Endothelial cell of umbilical vein (primary cell): ENCODE results near the gene OR5J2. TPM values are rescaled to one million over a fixed set of nuclear protein-coding genes. Genes with fewer than 3 reads are reported as not detected.

Experiments
- BruUV-seq: library from RNA; stranded (reverse); fragments of 400-500 nt; replicated peaks from 2 replicates; lab custom pipeline; 2021; lab: Mats Ljungman, UMichigan
- CTCF ChIA-PET: fragments of 300-600, 350-600 bp; sonication (Branson Sonifier 250); formaldehyde crosslinking; loops from one replicate; lab custom pipeline; 2021; ENCODE audit warnings: antibody characterized with exemption, inconsistent platforms; lab: Charles Lee
- POLR2A ChIA-PET: fragments of 300-600, 350-600 bp; sonication (Branson Sonifier 250); formaldehyde crosslinking; loops from one replicate; lab custom pipeline; 2021; ENCODE audit warnings: antibody characterized with exemption, inconsistent platforms; lab: Charles Lee
- DNase-seq: peaks from one replicate; pipeline ENCODE4 v3.0.0-alpha.2; 2011; ENCODE audit warnings: low read depth, low spot score
- FAIRE-seq: peaks from 2 replicates; lab custom pipeline; 2011; peaks lifted over from hg19 to GRCh38; lab: Jason Lieb, UNC
- H2AFZ ChIP-seq: 2 replicates; pipeline ENCODE4 v1.6.0; 2012; ENCODE audit warnings: low read depth, low read length, control low read depth, inconsistent platforms
- H3K27ac ChIP-seq: 2 replicates; pipeline ENCODE4 v1.5.1; 2011; ENCODE audit warnings: low read depth, mild to moderate bottlenecking, control low read depth, low read length, moderate library complexity; ENCODE audit not compliant: insufficient read depth
- H3K27me3 ChIP-seq, 2 experiments: 2 replicates each; pipeline versions ENCODE4 v1.6.0 to v1.6.1; 2011; ENCODE audit warnings: low read length in 2 of 2, mixed read lengths in 1 of 2; ENCODE audit not compliant: control insufficient read depth in 2 of 2, insufficient read depth in 2 of 2
- H3K36me3 ChIP-seq, 2 experiments: 2 replicates in 1 of 2; 3 replicates in 1 of 2; pipeline ENCODE4 v1.5.1; 2011; ENCODE audit warnings: low read length in 2 of 2, mild to moderate bottlenecking in 1 of 2, moderate library complexity in 1 of 2; ENCODE audit not compliant: control insufficient read depth in 2 of 2, insufficient read depth in 2 of 2; ENCODE audit errors: extremely low read depth in 1 of 2
- H3K4me1 ChIP-seq: 3 replicates; pipeline ENCODE4 v1.5.1; 2011; ENCODE audit warnings: mild to moderate bottlenecking, low read length; ENCODE audit not compliant: control insufficient read depth, insufficient read depth; ENCODE audit errors: extremely low read depth
- H3K4me2 ChIP-seq: 2 replicates; pipeline ENCODE4 v1.6.1; 2011; ENCODE audit warnings: low read length, control low read depth, mixed read lengths; ENCODE audit not compliant: insufficient read depth
- H3K4me3 ChIP-seq, 3 experiments: fragments of 200-600 bp in 1 of 3; sonication (generic), shearing (Covaris generic) in 1 of 3; replicated peaks in 1 of 3; 2 replicates each; pipeline ENCODE4 v1.5.1; 2011 to 2016; ENCODE audit warnings: control low read depth in 3 of 3, low read length in 3 of 3, mild to moderate bottlenecking in 2 of 3, inconsistent platforms in 1 of 3, low read depth in 1 of 3, moderate library complexity in 1 of 3; ENCODE audit not compliant: insufficient read depth in 1 of 3
- H3K79me2 ChIP-seq: 2 replicates; pipeline ENCODE4 v1.6.0; 2012; ENCODE audit warnings: low read length, inconsistent platforms; ENCODE audit not compliant: control insufficient read depth, insufficient read depth
- H3K9ac ChIP-seq: replicated peaks from 2 replicates; pipeline ENCODE3; 2011; ENCODE audit warnings: low read length, control low read depth; ENCODE audit not compliant: insufficient read depth; ENCODE audit errors: extremely low read depth
- H3K9me1 ChIP-seq: replicated peaks from 3 replicates; pipeline ENCODE4 v1.6.0; 2011; ENCODE audit warnings: mild to moderate bottlenecking, low read length; ENCODE audit not compliant: control insufficient read depth, insufficient read depth; ENCODE audit errors: extremely low read depth
- H3K9me3 ChIP-seq: replicated peaks from 2 replicates; pipeline ENCODE4 v1.5.1; 2012; ENCODE audit warnings: low read length, inconsistent platforms; ENCODE audit not compliant: control insufficient read depth, insufficient read depth
- H4K20me1 ChIP-seq: replicated peaks from 2 replicates; pipeline ENCODE3; 2011; ENCODE audit warnings: mild to moderate bottlenecking, low read length; ENCODE audit not compliant: control insufficient read depth, insufficient read depth; ENCODE audit errors: extremely low read depth
- CTCF ChIP-seq, 2 donors: IDR thresholded peaks; 1 replicate in 1 of 2; 2 replicates in 1 of 2; pipeline ENCODE4 v1.5.1; 2011; ENCODE audit warnings: low read length in 2 of 2, mild to moderate bottlenecking in 2 of 2, moderate library complexity in 2 of 2, control low read depth in 1 of 2, inconsistent platforms in 1 of 2, low read depth in 1 of 2; ENCODE audit not compliant: insufficient read depth in 1 of 2; ENCODE audit errors: extremely low read depth in 1 of 2
- EZH2 ChIP-seq: IDR thresholded peaks from 2 replicates; pipeline ENCODE4 v1.6.1; 2012; ENCODE audit warnings: borderline replicate concordance, low read depth, mild to moderate bottlenecking, moderate library complexity, low read length, inconsistent platforms; ENCODE audit not compliant: severe bottlenecking
- FOS ChIP-seq: IDR thresholded peaks from 2 replicates; pipeline ENCODE4 v1.6.1; 2011; ENCODE audit warnings: mild to moderate bottlenecking, low read length, moderate library complexity, borderline replicate concordance; ENCODE audit not compliant: insufficient read depth
- GATA2 ChIP-seq: IDR thresholded peaks from 2 replicates; pipeline ENCODE4 v1.7.0; 2011; ENCODE audit warnings: low read depth, mild to moderate bottlenecking, moderate library complexity, mixed read lengths, low read length; ENCODE audit not compliant: insufficient read length, insufficient read depth
- JUN ChIP-seq: IDR thresholded peaks from 2 replicates; pipeline ENCODE4 v1.6.1; 2011; ENCODE audit warnings: borderline replicate concordance, low read depth; ENCODE audit not compliant: insufficient read length, insufficient read depth
- MYC ChIP-seq: IDR thresholded peaks from one replicate; pipeline ENCODE4 v1.6.1; 2011; ENCODE audit warnings: mild to moderate bottlenecking, low read depth, low read length
- POLR2A ChIP-seq: IDR thresholded peaks from 2 replicates; pipeline ENCODE4 v1.6.1; 2012; ENCODE audit warnings: low read depth, mild to moderate bottlenecking, control low read depth, low read length
- POLR2AphosphoS5 ChIP-seq: IDR thresholded peaks from 2 replicates; pipeline ENCODE4 v1.6.1; 2012; ENCODE audit warnings: low read depth, mild to moderate bottlenecking, control low read depth, low read length, moderate library complexity; ENCODE audit not compliant: insufficient read depth
- dilution Hi-C: fragments of 300-500 bp; cut with MboI; formaldehyde crosslinking; loops from one replicate; pipeline ENCODE4 v1.15.0; 2019; ENCODE audit warnings: low sequenced_read_pairs; ENCODE audit not compliant: extremely low pct_ligation_motif_present
- intact Hi-C: fragments of 100-400 bp; cut with micrococcal nuclease; formaldehyde crosslinking; loops from one replicate; pipeline ENCODE4 v1.10.0; 2022
- polyA plus RNA-seq, 4 experiments: library from polyadenylated mRNA; depleted of rRNA in 3 of 4; stranded (reverse) in 3 of 4; unstranded in 1 of 4; fragments of >200 nt; gene quantifications; 2 replicates each; pipeline versions ENCODE4 v1.2.1 to v1.2.3, GENCODE V29; 2011 to 2012; ENCODE audit warnings: missing spikeins in 1 of 4
- total RNA-seq: library from RNA; stranded (reverse); gene quantifications from 2 replicates; pipeline ENCODE4 v1.2.3, GENCODE V29; 2021
- TF ChIP-seq, protein P1 (sequence below): IDR thresholded peaks from 2 replicates; pipeline ENCODE4 v1.6.1; 2011; ENCODE audit not compliant: insufficient read depth, insufficient read length

OR5J2 gene
- total and polyA plus RNA-seq, 2 donors (not counting 3 experiments of a cell fraction or from before 2014, with no cell fraction given), result not detected

DNA sequence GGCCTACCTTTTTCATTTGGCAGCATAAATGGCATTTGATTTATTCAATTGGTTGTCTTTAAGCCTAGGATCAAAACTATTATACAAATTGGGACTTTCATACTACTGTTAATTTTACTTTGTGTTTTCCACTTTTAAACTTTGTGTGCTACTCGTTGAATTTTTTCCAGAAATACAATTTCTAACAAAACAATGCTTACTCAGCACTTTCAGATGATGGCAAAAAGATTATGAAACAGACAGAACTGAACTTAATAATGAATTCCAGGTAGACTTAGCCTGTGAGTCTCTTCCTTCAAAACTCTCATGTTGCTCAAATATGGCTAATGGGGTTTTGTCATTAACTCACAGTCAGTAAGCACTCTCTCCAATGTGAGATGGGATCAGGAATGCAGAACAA is 31.4 kb downstream of the OR5J2 start:
- DNase-seq, result no peak
- POLR2A ChIA-PET, result no interaction called here

More for the DNA sequence above, 31.4 kb downstream of the OR5J2 start:
- Histone ChIP-seq H3K9me1 (no peaks in the 10 kb centered on the region), H2AFZ (no peak overlapping the region), H3K36me3 (no peaks in the 10 kb centered on the region), H3K4me3 (no peak overlapping the region), H3K9me3 (no peaks in the 10 kb centered on the region), H3K79me2 (no peaks in the 10 kb centered on the region), H3K9ac (no peak overlapping the region), H4K20me1 (no peaks in the 10 kb centered on the region), H3K4me1 (no peaks in the 10 kb centered on the region), H3K27ac (no peak overlapping the region), H3K4me2 (no peak overlapping the region), H3K27me3 (no peaks in the 10 kb centered on the region)
- no TSS peak for BruUV-seq
- FAIRE-seq, result no peak
- no peak for TF ChIP-seq FOS
- no peak for TF ChIP-seq JUN
- TF ChIP-seq POLR2AphosphoS5, result no peak
- TF ChIP-seq, protein P1, sequence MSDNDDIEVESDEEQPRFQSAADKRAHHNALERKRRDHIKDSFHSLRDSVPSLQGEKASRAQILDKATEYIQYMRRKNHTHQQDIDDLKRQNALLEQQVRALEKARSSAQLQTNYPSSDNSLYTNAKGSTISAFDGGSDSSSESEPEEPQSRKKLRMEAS, result no peak
- no peak for TF ChIP-seq EZH2
- TF ChIP-seq CTCF (IDR thresholded peaks at IDR 0.05; ENCODE audit: extremely low read depth in 1 of 2, insufficient read depth in 1 of 2, low read depth in 1 of 2, low read length in 2 of 2), result no peak
- TF ChIP-seq GATA2, result no peak
- no peak for TF ChIP-seq POLR2A
- TF ChIP-seq MYC, result no peak
- intact Hi-C loops, result no loop called here
- CTCF ChIA-PET, result no interaction called here
- dilution Hi-C loops, result no loop called here
